ENCODE data around the gene CDK5.

Gene CDK5

DNA sequence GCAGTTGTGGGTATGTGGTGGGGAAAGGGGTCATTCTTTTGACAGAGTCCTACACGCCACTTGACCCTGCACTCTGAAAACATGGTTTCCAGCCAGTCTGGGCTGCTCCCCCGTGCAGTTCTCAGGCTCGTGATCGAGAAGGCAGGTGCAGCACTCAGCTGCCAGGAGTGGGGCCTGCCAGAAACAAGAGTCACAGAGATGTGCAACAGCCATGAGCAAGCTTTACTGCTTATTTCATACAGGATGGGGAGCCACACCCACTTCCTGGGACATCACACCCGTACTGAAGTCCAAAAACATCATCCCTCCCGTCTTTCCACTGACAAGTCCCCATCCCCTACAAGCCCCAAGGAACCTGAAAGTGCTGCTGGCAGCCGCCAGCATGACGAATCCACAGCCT lies 42.7 kb downstream of the CDK5 start:
- TF ChIP-seq, protein P1, sequence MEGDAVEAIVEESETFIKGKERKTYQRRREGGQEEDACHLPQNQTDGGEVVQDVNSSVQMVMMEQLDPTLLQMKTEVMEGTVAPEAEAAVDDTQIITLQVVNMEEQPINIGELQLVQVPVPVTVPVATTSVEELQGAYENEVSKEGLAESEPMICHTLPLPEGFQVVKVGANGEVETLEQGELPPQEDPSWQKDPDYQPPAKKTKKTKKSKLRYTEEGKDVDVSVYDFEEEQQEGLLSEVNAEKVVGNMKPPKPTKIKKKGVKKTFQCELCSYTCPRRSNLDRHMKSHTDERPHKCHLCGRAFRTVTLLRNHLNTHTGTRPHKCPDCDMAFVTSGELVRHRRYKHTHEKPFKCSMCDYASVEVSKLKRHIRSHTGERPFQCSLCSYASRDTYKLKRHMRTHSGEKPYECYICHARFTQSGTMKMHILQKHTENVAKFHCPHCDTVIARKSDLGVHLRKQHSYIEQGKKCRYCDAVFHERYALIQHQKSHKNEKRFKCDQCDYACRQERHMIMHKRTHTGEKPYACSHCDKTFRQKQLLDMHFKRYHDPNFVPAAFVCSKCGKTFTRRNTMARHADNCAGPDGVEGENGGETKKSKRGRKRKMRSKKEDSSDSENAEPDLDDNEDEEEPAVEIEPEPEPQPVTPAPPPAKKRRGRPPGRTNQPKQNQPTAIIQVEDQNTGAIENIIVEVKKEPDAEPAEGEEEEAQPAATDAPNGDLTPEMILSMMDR (IDR thresholded peaks at IDR 0.05) = no peak

DNA sequence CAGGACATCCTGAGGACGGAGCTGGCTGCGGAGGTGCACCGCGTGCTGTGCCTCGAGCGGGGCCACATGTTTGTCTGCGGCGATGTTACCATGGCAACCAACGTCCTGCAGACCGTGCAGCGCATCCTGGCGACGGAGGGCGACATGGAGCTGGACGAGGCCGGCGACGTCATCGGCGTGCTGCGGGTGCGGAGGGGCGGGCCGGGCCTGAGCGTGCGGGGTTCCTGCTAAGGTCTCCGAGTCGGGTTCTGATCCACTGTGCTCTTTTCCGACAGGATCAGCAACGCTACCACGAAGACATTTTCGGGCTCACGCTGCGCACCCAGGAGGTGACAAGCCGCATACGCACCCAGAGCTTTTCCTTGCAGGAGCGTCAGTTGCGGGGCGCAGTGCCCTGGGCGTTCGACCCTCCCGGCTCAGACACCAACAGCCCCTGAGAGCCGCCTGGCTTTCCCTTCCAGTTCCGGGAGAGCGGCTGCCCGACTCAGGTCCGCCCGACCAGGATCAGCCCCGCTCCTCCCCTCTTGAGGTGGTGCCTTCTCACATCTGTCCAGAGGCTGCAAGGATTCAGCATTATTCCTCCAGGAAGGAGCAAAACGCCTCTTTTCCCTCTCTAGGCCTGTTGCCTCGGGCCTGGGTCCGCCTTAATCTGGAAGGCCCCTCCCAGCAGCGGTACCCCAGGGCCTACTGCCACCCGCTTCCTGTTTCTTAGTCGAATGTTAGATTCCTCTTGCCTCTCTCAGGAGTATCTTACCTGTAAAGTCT lies 43.8 kb downstream of the CDK5 start:
- TF ChIP-seq, protein P1 (IDR thresholded peaks at IDR 0.05) = no peak

DNA sequence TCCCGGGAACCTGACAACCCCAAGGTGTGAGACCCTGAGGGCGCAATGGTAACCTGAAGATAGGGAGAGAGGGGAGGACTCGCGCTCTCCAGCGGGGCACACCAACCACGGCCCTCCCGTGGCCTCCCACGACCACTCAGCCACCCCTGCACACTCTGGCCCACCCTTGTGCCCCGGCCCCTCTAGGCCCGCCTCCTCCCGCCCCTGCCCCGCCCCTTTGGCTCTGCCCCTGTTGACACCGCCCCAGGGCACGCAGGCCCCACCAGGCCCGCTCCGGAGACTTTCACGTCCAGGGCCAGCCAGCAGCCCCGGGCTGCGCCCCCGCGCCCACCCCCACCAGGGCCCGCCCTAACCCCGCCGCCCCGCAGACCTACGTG lies 44.4 kb downstream of the CDK5 start:
- TF ChIP-seq, protein P1 (IDR thresholded peaks at IDR 0.05) = no peak

DNA sequence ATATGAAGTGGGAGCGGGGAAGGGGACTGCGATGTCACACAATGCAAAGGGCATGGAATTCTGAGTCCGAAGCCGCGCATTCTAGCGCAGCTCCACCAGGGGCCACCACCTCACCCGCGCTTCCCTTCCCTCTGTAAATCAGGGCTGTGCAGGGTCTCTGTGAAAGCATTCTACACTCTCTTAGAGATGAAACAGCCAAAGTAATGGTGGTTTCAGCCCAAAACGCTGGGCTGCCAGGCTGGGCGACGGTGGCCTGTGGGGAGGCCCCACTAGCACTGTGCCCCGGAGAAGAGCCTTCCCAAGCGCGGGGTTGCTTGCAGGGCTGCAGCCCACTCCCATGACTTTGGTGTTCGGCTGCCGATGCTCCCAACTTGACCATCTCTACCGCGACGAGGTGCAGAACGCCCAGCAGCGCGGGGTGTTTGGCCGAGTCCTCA lies 44.8 kb downstream of the CDK5 start:
- TF ChIP-seq, protein P1 (IDR thresholded peaks at IDR 0.05) = peak; percentile 37

DNA sequence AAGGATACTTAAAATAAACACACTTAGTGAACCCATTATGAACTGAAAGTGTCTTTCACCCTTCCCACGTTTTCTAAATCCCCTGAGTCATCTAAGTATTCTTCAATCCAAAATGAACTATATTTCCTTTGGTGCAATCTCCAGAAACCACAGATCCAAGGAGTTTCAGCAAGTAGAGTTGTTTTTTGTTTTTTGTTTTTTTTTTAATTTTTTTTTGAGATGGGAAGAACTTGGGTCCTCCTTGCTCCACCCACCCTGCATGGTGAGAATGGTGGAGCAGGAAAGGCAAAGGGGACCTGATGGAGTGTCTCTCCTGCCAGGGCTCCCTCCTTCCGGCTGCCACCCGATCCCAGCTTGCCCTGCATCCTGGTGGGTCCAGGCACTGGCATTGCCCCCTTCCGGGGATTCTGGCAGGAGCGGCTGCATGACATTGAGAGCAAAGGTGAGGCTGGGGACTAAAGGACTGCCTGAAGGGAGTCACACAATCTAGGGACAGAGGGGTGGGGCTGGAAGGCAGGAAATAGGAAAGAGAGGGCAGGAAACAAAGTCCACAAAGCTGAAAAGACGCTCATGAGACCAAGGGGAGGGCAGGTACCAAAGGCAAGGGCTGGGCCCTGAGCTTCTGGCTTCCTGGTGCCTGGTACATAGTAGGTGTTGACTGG lies 45.5 kb downstream of the CDK5 start:
- TF ChIP-seq, protein P1 (IDR thresholded peaks at IDR 0.05) = no peak

DNA sequence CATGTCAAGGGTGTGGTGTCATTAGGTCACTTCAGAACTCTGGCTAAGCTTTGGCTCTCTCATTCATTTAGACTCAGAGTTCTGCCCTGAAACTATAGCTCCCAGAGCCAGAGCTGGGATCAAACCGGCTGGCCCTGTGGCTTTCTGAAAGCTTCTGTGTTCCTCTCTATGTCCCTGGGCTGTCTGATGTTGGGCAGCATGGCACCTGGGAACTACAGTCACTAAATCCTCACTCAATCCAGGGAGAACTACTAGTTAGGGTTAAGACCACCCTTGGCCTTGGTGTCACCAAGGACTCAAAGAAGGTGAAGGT lies 46.6 kb downstream of the CDK5 start:
- TF ChIP-seq, protein P1 (IDR thresholded peaks at IDR 0.05) = no peak

DNA sequence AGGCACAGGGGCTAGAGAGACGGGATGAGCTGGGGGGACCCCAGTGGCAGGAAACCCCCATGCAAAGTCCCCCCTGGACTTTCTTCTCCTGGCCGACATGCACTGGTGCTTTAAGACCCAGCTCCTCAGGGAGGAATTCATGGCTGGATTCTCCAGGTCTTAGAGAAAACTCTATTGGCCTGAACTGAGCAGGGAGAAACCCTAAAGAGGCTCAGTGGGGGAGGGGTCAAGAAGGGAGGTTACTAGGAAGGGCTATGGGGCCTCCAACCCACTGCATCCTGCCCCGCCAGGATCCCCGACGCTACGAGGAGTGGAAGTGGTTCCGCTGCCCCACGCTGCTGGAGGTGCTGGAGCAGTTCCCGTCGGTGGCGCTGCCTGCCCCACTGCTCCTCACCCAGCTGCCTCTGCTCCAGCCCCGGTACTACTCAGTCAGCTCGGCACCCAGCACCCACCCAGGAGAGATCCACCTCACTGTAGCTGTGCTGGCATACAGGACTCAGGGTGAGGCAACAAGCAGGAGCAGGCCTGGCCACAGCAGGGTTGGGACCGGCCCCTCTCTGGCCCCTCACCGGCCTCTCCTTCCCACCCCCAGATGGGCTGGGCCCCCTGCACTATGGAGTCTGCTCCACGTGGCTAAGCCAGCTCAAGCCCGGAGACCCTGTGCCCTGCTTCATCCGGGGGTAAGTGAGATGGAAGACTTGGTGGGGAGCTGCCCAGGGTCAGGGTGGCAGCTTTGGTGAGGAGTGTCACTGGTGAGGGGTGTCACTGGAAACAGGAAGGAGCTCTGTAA lies 47.2 kb downstream of the CDK5 start:
- TF ChIP-seq, protein P1 (IDR thresholded peaks at IDR 0.05) = no peak

Measured in LNCAP (cell line).